WTC11 (cell line): ENCODE results near the gene FASTKD2. TPM values are rescaled to one million over a fixed set of nuclear protein-coding genes. Genes with fewer than 3 reads are reported as not detected.

Experiments
- ATAC-seq: fragments of 200-7000 bp; cut with Tn5 transposase; 2 replicates; pipeline ENCODE4 v1.10.0; 2021; ENCODE audit warnings: mild to moderate bottlenecking, moderate library complexity
- CTCF ChIA-PET: fragments of 300-600 bp; sonication (Branson Sonifier 250); formaldehyde crosslinking; loops from one replicate; lab custom pipeline; 2021; ENCODE audit warnings: antibody characterized with exemption; lab: Charles Lee
- POLR2A ChIA-PET: fragments of 350-600 bp; sonication (Branson Sonifier 250); formaldehyde crosslinking; loops from one replicate; lab custom pipeline; 2021; ENCODE audit warnings: antibody characterized with exemption; lab: Charles Lee
- DNase-seq: peaks from one replicate; pipeline ENCODE4 v3.0.0; 2021; ENCODE audit warnings: low spot score
- H3K27ac Mint-ChIP-seq: 2 replicates; pipeline ENCODE4 v1.8.0; 2021; ENCODE audit warnings: mixed read lengths
- H3K27me3 Mint-ChIP-seq: 2 replicates; pipeline ENCODE4 v1.8.0; 2021; ENCODE audit warnings: low read depth, mild to moderate bottlenecking, moderate library complexity, mixed read lengths
- H3K36me3 Mint-ChIP-seq: 2 replicates; pipeline ENCODE4 v1.8.0; 2021; ENCODE audit warnings: mixed read lengths
- H3K4me1 Mint-ChIP-seq: 2 replicates; pipeline ENCODE4 v1.8.0; 2022; ENCODE audit warnings: mixed read lengths
- H3K4me3 Mint-ChIP-seq: 2 replicates; pipeline ENCODE4 v1.8.0; 2021; ENCODE audit warnings: mild to moderate bottlenecking, moderate library complexity, mixed read lengths
- H3K9me3 Mint-ChIP-seq: 2 replicates; pipeline ENCODE4 v1.8.0; 2021; ENCODE audit warnings: mixed read lengths
- ATF3 ChIP-seq: sonication (generic); formaldehyde crosslinking; conservative IDR thresholded peaks from 2 replicates; pipeline ENCODE4 v1.8.1; 2022; ENCODE audit warnings: mild to moderate bottlenecking, missing genetic modification reagents
- E2F1 ChIP-seq: sonication (generic); formaldehyde crosslinking; IDR thresholded peaks from 2 replicates; pipeline ENCODE4 v1.8.0; 2022; ENCODE audit warnings: mild to moderate bottlenecking, missing genetic modification reagents
- EMX1 ChIP-seq: fragments of 250-450 bp; sonication (Bioruptor Pico); IDR thresholded peaks from 2 replicates; pipeline ENCODE4 v1.8.0; 2021; ENCODE audit warnings: mild to moderate bottlenecking
- GABPB1 ChIP-seq: sonication (generic); formaldehyde crosslinking; IDR thresholded peaks from 2 replicates; pipeline ENCODE4 v1.8.1; 2023; ENCODE audit warnings: mild to moderate bottlenecking, missing genetic modification reagents
- JAZF1 ChIP-seq: fragments of 250-450 bp; sonication (Bioruptor Pico); IDR thresholded peaks from 2 replicates; pipeline ENCODE4 v1.9.0; 2021; ENCODE audit warnings: moderate library complexity, mild to moderate bottlenecking, inconsistent platforms
- PRDM15 ChIP-seq: sonication (generic); formaldehyde crosslinking; IDR thresholded peaks from 2 replicates; pipeline ENCODE4 v1.8.0; 2022; ENCODE audit warnings: missing genetic modification reagents
- PRRX2 ChIP-seq: fragments of 250-450 bp; sonication (Bioruptor Pico); IDR thresholded peaks from 2 replicates; pipeline ENCODE4 v1.8.0; 2021; ENCODE audit warnings: mild to moderate bottlenecking
- RELA ChIP-seq: sonication (generic); formaldehyde crosslinking; IDR thresholded peaks from 2 replicates; pipeline ENCODE4 v1.8.1; 2022; ENCODE audit warnings: missing genetic modification reagents, mild to moderate bottlenecking, borderline replicate concordance
- STAT6 ChIP-seq: sonication (generic); formaldehyde crosslinking; conservative IDR thresholded peaks from 2 replicates; pipeline ENCODE4 v1.8.1; 2023; ENCODE audit warnings: mild to moderate bottlenecking, low read depth, missing genetic modification reagents, moderate library complexity
- ZMAT4 ChIP-seq: fragments of 250-450 bp; sonication (Bioruptor Pico); IDR thresholded peaks from 2 replicates; pipeline ENCODE4 v1.9.0; 2021; ENCODE audit warnings: mild to moderate bottlenecking
- ZNF263 ChIP-seq: sonication (generic); formaldehyde crosslinking; IDR thresholded peaks from 2 replicates; pipeline ENCODE4 v1.8.1; 2022; ENCODE audit warnings: low read depth, mild to moderate bottlenecking, moderate library complexity, missing genetic modification reagents
- ZNF396 ChIP-seq: fragments of 250-450 bp; sonication (Bioruptor Pico); IDR thresholded peaks from 2 replicates; pipeline ENCODE4 v1.8.0; 2021; ENCODE audit warnings: mild to moderate bottlenecking, moderate library complexity, borderline replicate concordance
- ZNF423 ChIP-seq: fragments of 250-450 bp; sonication (Bioruptor Pico); IDR thresholded peaks from 2 replicates; pipeline ENCODE4 v2.1.2; 2022; ENCODE audit warnings: mild to moderate bottlenecking, moderate library complexity
- ZNF425 ChIP-seq: fragments of 250-450 bp; sonication (Bioruptor Pico); conservative IDR thresholded peaks from 2 replicates; pipeline ENCODE4 v1.9.0; 2021; ENCODE audit warnings: mild to moderate bottlenecking
- ZNF532 ChIP-seq: fragments of 250-450 bp; sonication (Bioruptor Pico); IDR thresholded peaks from 2 replicates; pipeline ENCODE4 v1.9.0; 2021; ENCODE audit warnings: mild to moderate bottlenecking, borderline replicate concordance
- ZNF671 ChIP-seq: fragments of 250-450 bp; sonication (Bioruptor Pico); IDR thresholded peaks from 2 replicates; pipeline ENCODE4 v1.8.0; 2021; ENCODE audit warnings: mild to moderate bottlenecking
- total RNA-seq: library from RNA; stranded (reverse); gene quantifications from 3 replicates; pipeline ENCODE4 v1.2.3, GENCODE V29; 2021

The FASTKD2 gene
- total RNA-seq, 1 experiment from 2014 or later: 33.7 TPM

- TF ChIP-seq ZNF263 (CRISPR knock-in tag): no peak
- TF ChIP-seq EMX1 (CRISPR knock-in tag): no peak
- no peak for TF ChIP-seq ZNF425 (CRISPR knock-in tag)
- TF ChIP-seq ZNF532: no peak
Observed at GRCh38 chr2:206766057-206766930, 888 bp downstream of the FASTKD2 start (continued).

GRCh38 chr2:206774871-206775270, 9.5 kb downstream of the FASTKD2 start:
- H3K36me3 Mint-ChIP-seq: peaks cover 81% of the 10 kb centered on the region
- TF ChIP-seq PRDM15 (CRISPR knock-in tag) (no peak), E2F1 (no peak), STAT6 (CRISPR knock-in tag) (no peak), ZNF671 (CRISPR knock-in tag) (no peak), RELA (CRISPR knock-in tag) (no peak), PRRX2 (CRISPR knock-in tag) (no peak), ZNF423 (CRISPR knock-in tag) (no peak), ZNF396 (CRISPR knock-in tag) (no peak), ZMAT4 (CRISPR knock-in tag) (no peak), JAZF1 (CRISPR knock-in tag) (no peak), GABPB1 (CRISPR knock-in tag) (no peak), ATF3 (CRISPR knock-in tag) (no peak)
- DNase-seq: no peak
- no peak for ATAC-seq
- ChIA-PET CTCF (no interaction called here), POLR2A (no interaction called here)
- no peak overlapping the region for H3K4me3 Mint-ChIP-seq
- no peaks in the 10 kb centered on the region for H3K4me1 Mint-ChIP-seq
- no peaks in the 10 kb centered on the region for H3K27me3 Mint-ChIP-seq
- H3K27ac Mint-ChIP-seq: no peak overlapping the region
- peaks cover 21% of the 10 kb centered on the region for H3K9me3 Mint-ChIP-seq
